ENCODE results near the gene ADAM15.

The ADAM15 gene

DNA sequence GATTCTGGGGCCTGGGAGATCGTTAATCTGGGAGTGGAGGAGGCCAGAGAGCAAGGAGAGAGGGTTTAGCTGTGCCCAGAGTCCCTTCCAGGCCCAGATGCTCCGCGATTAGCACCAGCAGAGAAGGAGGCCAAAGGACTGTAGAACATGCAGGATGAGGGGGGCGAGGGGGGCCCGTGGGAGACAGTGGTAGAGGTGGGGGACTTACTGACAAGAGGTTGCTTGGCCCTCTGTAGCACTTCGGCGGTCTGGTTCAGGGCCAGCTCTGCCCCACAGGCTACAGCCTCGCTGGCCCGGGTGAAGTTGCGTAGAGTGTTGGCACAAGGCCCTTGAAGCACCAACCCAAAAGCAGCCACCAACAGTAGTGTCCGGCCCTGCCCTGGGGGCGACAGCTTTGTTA, 18.2 kb upstream of the ADAM15 start:
- DNase-seq = no peak

DNA sequence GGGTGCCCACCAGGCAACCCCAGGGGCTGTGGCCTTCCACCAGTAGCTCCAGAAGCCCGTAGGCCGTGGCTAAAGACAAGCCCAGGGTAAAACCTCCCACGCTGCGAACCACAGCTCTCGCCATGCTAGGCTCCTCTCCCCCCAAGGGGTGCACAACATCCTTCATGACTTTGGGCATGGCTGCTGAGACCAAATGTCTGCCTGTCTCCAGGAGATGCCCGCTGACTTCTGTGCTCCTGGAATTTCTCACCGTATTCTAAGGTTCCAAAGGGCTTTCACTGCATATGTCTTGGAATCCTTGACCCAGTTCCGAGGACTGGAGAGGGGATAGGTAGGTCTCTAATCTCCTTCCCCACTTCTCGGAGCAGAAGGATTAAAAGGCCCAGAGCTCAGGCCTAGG, 17.6 kb upstream of the ADAM15 start, which contains the start of the genes DCST1 and DCST2:
DCST1 (plus strand) TSS at position 301 of the 400 bp plus-strand sequence. CDS start 213 bp downstream, outside the sequence.
DCST2 (minus strand) TSS at position 258 of the 400 bp plus-strand sequence; CDS start at position 178, 80 bp downstream.
- no peak for DNase-seq

DNA sequence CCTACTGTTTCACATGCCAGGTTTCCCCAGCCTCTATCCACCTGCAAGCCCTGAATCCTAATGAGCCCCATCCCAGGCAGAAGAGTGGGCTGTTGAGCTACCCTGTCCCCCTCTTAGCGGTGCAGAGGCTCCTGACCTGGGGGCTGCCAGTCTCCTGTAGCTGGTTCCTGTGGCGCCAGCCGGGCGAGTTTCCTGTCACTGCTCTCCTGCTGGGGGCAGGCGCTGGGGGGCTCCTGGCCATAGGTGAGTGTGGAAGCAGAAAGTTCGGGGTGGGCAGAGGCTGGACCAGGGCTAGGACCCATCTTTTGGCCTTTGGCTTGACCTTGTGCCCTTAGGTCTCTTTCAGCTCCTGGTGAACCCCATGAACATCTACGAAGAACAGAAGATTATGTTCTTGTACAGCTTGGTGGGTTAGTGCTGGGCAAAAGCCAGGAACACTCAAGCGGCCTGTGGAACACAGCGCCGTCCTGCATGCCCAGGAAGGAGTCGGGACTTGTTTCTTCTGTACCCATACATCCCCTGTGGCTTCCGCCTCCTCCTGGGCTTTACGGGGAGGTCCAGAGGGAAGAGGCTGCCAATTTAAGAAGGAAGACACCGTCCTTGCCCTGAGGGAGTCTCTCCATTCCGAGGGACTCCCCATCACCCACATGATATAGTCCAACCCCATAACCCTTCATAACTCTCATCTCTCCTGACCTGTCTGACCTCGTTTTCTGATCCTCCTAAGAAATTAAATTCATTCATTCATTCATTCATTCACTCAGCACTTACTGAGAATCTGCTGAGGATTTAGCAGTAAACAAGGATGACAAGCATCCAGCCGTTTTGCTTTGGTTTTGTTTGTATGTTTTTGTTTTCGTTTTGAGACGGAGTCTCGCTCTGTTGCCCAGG, 16.6 kb upstream of the ADAM15 start:
- DNase-seq = no peak

DNA sequence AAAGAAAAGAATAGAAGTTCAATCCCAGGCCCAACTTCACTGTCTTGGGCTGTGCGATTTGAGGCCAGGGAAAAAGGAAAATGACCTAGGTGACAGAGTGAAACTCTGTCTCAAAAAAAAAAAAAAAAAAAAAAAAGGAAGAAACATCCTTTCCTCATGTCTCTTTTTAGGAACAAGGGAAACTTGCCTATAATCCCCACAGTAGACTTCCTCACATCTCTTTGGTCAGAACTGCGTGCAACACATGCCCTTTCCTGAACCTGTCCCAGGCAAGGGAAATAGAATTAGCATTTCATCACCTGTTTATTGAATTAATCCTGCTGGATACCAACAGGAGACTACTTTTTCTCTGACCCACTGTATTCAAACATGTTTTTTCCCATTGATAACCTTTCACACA, 15.2 kb upstream of the ADAM15 start:
- no peak for DNase-seq

DNA sequence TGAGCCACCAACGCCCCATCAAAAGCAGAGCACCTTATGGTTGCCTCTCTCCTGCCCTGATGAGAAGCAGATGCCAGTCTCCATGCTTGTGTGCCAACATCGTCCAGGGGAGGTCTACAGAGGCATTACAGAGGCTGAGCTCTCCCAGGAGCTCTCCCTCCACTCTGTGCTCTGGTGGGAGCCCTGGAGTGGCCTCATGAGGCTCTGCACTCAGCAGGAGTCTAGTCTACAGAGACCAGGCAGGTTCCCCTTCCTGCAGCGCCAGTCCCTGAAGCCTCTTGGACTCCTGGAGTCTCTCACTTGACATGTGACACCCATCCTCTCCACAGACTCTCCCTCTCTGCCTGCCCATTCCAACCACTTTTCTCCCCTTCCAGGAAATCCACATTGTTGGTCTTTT, 14.1 kb upstream of the ADAM15 start:
- DNase-seq = no peak

DNA sequence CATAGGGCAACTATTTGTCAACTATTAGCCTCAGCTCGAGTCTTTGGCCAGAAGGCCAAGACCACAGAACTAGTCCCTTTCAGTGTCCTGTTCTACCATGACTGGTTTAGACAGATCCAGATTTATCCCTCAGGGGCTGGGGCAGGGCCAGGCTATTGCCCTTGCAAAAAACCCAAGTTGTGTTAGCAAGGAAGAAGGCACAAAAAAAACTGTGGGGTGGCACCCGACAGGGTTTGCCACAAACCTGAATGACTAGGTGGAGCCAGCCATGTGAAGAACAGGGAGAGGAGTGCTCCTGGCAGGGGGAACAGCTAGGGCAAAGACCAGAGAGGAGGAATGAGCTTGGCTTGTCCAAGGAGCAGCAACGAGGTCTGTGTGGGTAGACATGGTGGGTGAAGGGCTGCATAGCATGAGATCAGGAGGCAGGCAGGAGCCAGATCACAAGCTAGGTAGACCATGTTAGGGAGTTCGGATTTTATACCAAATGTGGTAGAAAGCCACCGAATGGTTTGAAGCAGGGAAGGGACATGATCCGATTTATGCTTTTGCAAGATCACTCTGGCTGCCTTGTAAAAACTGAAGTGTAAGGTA, 13.2 kb upstream of the ADAM15 start:
- no peak for DNase-seq

DNA sequence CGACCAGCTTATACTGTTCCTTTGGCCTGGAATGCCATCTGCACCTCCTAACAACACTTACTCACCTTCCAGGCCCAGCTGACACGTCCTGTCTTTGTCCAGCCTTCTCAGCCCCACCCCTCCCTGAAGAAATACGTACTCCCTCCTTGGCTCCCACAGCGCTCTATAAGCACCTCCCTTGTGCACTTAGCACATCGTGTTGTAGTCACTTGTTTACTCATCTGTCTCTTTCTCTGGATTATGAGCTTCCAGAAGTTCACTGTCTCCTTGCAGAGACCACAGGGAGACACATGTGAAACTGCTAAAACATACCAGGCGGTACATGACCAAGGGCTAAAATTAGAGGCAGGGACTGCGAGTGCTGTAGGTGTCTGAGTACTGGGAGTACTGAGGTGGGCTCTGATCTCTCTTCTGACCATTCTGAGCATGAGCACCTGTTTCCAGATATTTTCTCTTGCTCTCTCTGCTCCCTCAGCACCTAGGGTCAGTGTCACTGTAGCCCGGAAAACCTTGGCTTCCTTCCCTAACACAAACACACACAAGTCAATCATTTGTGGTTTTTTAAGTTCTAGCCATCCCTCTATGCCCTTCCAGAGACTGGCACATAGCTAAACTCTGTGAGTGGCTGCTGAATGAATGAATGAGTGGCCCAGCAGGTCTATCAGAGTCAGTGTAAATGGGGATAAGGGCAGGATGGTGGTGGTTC, 12.4 kb upstream of the ADAM15 start:
- DNase-seq = no peak

DNA sequence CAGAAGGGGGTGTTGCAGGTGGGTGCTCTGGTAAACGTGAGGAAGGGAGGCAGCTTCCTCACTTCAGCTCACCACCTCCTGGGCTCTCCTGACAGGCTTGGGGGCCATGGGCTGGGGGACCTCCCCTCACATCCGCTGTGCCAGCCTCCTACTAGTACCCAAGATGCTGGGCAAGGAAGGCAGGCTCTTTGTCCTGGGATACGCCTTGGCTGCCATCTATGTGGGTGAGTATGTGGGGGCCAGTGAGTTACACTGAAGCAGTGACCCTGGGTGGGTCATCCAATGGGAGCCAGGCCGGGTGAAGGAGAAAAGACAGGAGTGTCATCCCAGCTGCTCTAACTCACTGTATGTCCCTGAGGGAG, 11.8 kb upstream of the ADAM15 start:
- no peak for DNase-seq

DNA sequence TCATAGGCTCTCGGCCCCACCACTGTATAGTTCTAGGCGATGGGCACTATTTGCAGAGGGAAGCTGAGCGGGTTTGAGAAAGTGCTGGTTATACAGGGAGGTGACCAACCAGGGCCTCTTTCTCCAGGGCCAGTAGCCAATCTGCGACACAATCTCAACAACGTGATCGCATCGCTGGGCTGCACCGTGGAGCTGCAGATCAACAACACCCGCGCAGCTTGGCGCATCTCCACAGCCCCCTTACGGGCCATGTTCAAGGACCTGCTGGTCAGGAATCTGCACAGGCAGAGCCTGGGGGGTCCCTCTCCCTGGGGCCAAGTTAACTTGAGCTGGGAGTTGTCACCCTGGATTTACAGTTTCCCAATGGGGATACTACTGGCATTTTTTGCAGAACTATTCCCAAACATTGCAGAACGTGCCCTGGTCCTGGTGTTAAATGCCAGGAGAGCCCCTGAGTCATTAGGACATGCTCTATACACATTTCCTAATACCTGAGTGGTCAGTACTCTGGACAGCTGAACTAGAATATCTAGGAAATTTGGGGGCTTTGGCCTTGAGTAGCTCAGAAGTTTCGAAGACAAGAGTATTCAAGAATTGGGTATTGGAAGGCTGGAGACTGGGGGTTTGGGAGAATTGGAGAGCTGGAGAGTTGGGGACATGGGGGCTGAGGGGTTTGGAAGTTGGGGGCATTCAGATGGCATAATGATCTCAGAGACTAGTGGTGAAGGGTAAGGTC, 10.6 kb upstream of the ADAM15 start:
- DNase-seq = no peak

DNA sequence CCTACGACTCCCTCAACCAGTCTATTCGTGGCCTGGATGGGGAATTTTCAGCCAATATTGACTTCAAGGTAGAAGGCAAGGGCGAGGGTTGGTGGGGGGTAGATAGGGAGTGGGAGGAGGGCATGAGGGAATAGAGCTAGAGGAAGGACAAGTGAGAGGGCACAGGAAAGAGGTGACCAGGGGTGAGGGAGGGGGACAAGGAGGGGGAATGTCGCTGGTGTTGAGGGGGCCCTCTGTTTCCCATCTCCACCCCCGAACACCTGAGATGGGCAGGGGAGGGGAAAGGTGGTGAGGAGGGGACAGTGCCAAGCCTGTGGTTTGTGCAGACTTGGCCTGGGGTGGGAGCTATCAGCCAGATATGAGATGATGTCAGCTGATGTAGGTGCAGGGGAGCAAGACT, 8.3 kb upstream of the ADAM15 start:
- no peak for DNase-seq

DNA sequence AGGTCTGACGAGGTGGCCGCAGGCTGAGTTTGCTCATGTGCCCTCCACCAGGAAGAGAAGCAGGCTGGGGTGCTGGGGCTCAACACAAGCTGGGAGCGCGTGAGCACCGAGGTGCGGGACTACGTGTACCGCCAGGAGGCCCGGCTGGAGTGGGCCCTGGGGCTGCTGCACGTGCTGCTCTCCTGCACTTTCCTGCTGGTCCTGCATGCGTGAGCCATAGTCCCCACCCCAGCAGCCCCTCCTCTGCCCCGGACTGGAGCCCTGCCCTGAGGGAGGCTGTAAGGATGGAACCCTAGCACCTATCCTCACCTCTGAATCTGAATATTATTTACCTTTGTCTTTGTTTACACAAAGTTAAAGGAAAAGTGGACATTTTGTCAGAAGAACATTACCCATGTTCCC, 7.8 kb upstream of the ADAM15 start:
- DNase-seq = no peak

DNA sequence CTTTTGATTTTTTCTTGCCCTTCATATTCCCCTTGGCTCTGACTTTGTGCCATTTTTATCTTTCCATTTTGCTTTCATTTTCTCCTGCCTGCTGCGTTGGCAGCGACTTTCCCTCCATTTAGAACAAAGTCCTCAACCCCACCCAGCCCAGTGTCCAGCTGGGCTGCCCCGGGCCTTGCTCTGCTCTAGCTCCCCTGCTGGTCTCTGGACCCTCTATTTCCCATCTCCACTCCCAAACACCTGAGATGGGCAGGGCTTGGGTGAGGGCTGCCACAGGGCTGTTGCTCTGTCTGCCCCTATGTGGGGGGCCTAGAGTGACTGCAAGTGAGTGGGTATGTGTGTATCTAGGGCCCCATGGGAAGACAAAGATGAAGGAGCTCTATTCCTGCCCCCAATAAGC, 7.3 kb upstream of the ADAM15 start:
- no peak for DNase-seq

DNA sequence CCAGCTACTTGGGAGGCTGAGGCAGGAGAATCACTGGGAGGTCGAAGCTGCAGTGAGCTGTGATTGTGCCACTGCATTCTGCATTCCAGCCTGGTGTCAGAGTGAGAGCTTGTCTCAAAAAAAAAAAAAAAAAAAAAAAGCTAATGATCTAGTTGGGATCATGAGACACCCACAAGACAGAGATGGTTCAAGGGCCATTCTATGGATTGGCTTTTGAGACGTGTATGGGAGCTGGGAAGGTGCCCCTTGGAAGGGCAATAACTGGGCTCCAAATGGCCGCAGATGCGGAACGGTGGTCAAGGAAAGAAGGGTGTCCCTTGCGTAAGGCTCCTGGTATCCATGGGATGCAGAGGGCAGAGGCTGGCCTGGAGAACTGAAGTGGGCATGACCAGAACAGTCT, 6.8 kb upstream of the ADAM15 start:
- DNase-seq = no peak

DNA sequence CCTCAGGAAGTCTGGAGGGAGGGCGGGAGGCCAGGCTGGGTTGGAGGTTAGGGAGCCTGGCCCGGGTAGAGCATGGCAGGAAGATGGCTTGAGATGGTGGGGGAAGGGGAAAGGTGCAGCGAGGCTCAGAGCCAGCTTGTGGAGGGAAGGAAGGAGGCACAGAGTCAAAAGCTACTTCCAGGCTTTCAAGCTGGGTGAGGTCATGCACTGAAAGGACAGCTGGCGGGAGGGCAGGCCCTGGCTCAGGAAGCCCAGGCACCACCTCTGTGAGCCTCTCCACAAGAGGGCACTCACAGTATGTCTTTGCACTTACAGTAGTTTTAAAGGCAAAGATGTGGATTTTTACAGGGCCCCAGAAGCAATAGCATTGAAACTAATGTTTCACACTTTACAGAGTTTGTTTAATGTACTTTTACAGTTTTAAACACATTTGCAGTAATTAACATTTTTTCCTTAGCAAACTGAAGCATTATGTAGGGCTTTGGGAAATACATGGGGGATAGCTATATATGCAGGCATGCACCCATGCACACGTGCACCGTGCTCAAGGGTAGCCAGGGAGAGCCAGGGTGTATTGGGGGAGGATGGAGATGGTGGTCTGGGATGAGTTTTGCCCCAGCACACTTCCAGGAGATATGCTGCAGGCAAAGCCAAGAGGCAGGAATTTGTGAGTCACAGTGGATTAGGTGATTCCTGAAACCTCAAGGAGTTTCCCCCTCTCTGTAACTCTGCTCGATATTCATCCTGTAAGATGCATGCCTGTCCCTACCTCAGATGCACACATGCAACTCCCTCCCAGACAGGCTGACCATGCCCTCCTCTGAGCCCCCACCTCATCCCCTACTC, 6.1 kb upstream of the ADAM15 start:
- peak; percentile 60 for DNase-seq

DNA sequence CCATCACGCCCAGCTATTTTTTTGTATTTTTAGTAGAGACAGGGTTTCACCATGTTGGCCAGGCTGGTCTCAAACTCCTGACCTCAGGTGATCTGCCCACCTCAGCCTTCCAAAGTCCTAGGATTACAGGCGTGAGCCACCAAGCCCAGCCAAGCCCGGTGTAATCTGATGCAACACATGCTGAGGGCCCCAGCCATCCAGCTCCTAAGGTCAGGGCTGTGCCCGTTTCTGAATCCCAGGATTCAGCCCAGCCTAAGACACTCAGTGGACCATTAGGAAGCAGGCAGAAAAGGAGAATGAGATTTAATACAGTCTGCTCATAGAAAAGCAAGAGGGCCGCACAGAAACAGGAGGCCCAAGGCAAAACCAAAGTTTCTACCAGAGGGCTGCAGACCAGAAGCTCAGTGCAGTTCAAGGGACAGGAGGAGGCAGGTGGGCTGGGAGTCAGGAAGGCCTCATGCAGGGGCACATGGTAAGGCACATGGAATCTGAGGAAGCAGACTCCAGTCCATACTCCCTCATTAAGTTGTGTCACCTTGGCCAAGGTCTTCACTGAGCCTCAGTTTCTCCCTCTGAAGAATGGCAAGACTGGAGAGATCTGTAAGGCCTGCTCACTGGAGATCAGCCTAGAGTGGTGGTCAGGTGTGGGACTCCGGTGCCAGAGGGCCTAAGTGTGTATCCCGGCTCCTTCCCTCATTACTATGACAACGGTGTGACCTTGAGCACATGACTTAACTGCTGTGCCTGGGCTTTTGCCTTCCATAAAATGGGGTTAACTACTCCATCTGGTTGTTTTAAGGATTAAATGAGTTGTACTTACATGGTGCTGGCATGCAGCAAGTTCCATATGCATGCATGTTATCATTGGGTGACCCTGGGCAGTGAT, 2.4 kb upstream of the ADAM15 start:
- no peak for DNase-seq

DNA sequence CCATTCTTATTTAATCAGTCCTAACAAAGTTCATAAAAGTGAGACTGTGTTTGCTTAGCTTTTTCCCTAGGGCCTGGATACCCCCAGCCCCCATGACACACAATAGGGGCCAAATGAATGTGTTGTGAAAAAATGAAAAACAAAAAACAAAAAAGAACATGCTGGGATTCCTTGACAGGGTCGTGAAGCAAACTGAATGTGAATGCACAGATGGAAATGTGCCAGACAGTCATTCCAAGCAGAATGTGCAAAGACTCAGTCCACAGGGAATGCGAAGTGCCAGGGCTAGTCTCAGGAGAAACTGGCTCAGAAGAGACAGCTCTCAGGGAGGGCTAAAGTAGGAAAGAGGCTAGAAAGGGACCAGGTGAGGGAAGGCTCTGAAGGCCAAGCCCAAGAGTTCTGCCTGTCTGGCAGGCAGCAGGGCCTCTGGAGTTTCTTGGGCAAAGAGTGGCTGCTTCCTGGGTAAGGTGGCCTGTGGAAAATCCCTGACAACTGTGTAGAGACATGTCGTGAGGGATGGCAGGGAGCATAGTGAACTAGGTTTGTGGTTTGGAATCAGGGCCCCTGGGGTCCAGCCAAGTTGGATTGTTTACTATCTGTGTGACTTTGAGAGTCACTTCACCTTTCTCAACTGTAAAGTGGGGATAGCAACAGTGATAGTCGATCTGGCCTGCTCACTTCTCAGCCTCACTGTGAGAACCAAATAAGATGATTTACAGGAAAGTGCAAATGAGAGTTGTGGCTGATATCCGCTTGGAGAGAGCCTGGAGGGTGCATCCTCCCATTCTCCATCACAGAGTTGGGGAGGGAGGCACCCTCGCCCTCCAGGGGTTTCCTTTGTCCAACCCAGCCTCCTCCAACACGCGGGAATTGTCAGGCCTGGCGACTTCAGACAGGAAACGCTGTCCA, 1.2 kb upstream of the ADAM15 start:
- no peak for DNase-seq

DNA sequence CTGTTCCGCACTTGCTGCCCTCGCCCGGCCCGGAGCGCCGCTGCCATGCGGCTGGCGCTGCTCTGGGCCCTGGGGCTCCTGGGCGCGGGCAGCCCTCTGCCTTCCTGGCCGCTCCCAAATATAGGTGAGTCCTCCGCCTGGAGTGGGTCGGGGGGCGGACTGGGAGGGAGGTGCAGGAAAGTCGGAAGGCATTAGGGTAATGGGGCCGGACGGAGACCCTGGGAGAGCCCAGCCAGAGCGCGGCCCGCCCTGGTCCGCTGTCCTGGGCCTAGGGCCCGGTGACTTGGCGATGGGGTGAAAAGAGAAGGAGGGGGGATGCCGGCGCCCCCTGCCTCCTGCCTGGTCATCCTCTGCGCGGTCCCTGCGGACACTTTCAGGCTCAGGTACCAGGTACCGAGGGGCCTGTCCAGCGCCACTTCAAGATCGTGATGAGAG, 243 bp downstream of the ADAM15 start:
- DNase-seq = no peak

DNA sequence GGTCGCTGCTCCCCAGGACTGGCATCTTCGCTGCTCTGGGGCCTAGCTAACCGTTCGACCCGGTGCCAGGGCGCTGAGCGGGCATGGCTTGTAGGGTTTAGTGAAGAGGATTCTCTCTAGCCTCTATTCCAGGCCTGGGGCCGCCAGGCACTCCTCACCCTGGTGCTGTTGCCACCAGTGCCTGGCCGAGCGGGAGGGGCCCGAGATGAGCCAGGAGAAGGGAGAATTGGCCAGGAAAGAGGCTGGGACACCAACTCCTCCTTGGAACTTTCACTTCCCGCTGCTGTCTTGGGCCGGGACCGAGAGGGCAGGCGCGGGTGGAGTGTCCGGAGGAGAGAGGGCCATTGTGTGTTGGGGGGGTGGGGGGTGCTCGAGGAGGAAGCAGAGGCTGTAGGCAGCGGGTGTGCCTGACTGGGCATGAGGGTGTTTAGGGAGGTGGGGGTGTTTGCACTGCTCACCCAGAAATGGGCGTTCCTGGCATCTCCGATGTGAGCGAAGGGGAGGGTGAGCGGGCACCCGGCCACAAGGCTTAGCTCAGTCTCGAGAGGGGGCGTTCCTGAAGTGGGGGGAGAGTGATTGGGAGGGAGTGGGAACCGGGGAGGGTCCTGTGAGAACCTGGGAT, 772 bp downstream of the ADAM15 start:
- DNase-seq = peak; percentile 55

All from activated CD8-positive, alpha-beta memory T cell treated with anti-CD3 and anti-CD28 coated beads, Interleukin-2, amount 50 U/mL, for 4 hours (primary cell).